ENCODE data around the gene TVP23A. TPM values are rescaled to one million over a fixed set of nuclear protein-coding genes. Genes with fewer than 3 reads are reported as not detected.

The TVP23A gene
- total RNA-seq, 1 donor from 2014 or later, result 2.5 TPM

GRCh38 chr16:10740000-10740844, 78.4 kb downstream of the TVP23A start:
- no peak for TF ChIP-seq CTCF (conservative IDR thresholded peaks at IDR 0.05)
- H3K27ac Mint-ChIP-seq, result no peak overlapping the region

GRCh38 chr16:10738231-10739077, 80.1 kb downstream of the TVP23A start:
- H3K4me3 Mint-ChIP-seq, result no peak overlapping the region
- no peaks in the 10 kb centered on the region for H3K36me3 Mint-ChIP-seq
- peaks cover 2% of the 10 kb centered on the region for H3K4me1 Mint-ChIP-seq (ENCODE audit: unreplicated experiment)
- H3K27ac Mint-ChIP-seq, result no peak overlapping the region
- H3K27me3 Mint-ChIP-seq, result no peaks in the 10 kb centered on the region
- H3K9me3 Mint-ChIP-seq, result no peaks in the 10 kb centered on the region
- DNase-seq (ENCODE audit: extremely low spot score, unreplicated experiment), result peak; percentile 32
- TF ChIP-seq CTCF (conservative IDR thresholded peaks at IDR 0.05), result no peak

More at GRCh38 chr16:10740000-10740844, 78.4 kb downstream of the TVP23A start:
- H3K4me3 Mint-ChIP-seq, result no peak overlapping the region
- H3K36me3 Mint-ChIP-seq, result peaks cover 6% of the 10 kb centered on the region
- no peaks in the 10 kb centered on the region for H3K9me3 Mint-ChIP-seq
- peak; percentile 24 for DNase-seq (ENCODE audit: extremely low spot score, unreplicated experiment)
- H3K27me3 Mint-ChIP-seq, result no peaks in the 10 kb centered on the region
- peaks cover 12% of the 10 kb centered on the region for H3K4me1 Mint-ChIP-seq (ENCODE audit: unreplicated experiment)

GRCh38 chr16:10737068-10737625, 81.4 kb downstream of the TVP23A start:
- H3K27ac Mint-ChIP-seq, result peak overlapping the region; percentile 12

GRCh38 chr16:10731790-10732189, 86.8 kb downstream of the TVP23A start:
- Mint-ChIP-seq H3K27ac (no peak overlapping the region), H3K4me1 (ENCODE audit: unreplicated experiment) (no peaks in the 10 kb centered on the region), H3K36me3 (no peaks in the 10 kb centered on the region), H3K9me3 (no peaks in the 10 kb centered on the region), H3K4me3 (no peak overlapping the region), H3K27me3 (no peaks in the 10 kb centered on the region)
- DNase-seq (ENCODE audit: extremely low spot score, unreplicated experiment), result no peak
- no peak for TF ChIP-seq CTCF (conservative IDR thresholded peaks at IDR 0.05)

More at GRCh38 chr16:10737068-10737625, 81.4 kb downstream of the TVP23A start:
- peak; percentile 98 for TF ChIP-seq CTCF (conservative IDR thresholded peaks at IDR 0.05)
- no peaks in the 10 kb centered on the region for H3K9me3 Mint-ChIP-seq
- peak; percentile 66 for DNase-seq (ENCODE audit: extremely low spot score, unreplicated experiment)
- no peaks in the 10 kb centered on the region for H3K4me1 Mint-ChIP-seq (ENCODE audit: unreplicated experiment)
- H3K36me3 Mint-ChIP-seq, result no peaks in the 10 kb centered on the region
- no peak overlapping the region for H3K4me3 Mint-ChIP-seq
- H3K27me3 Mint-ChIP-seq, result no peaks in the 10 kb centered on the region

GRCh38 chr16:10729104-10730048, 89.2 kb downstream of the TVP23A start:
- Mint-ChIP-seq H3K27me3 (no peaks in the 10 kb centered on the region), H3K4me1 (ENCODE audit: unreplicated experiment) (no peaks in the 10 kb centered on the region), H3K9me3 (no peaks in the 10 kb centered on the region), H3K36me3 (no peaks in the 10 kb centered on the region), H3K4me3 (no peak overlapping the region), H3K27ac (no peak overlapping the region)
- no peak for DNase-seq (ENCODE audit: extremely low spot score, unreplicated experiment)
- no peak for TF ChIP-seq CTCF (conservative IDR thresholded peaks at IDR 0.05)

All from type B pancreatic cell (in vitro differentiated cells).